Retinal pigment epithelial cell (primary cell): ENCODE results near the gene TGFBR3L.
"Not testable (repeated sequence)": the region's sequence is repeated elsewhere in the genome, so short reads cannot be mapped to it uniquely, and the experiment has no call there.

Experiments used
- DNase-seq: peaks from one replicate; pipeline ENCODE4 v3.0.0-alpha.2; 2010; ENCODE audit warnings: low read depth
- H3K4me3 ChIP-seq: 2 replicates; pipeline ENCODE4 v1.5.1; 2011; ENCODE audit warnings: mild to moderate bottlenecking, low read length, control low read depth, moderate library complexity
- CTCF ChIP-seq: conservative IDR thresholded peaks from 2 replicates; pipeline ENCODE4 v1.5.1; 2011; ENCODE audit warnings: low read depth, low read length, control low read depth, inconsistent platforms

TGFBR3L gene

GRCh38 chr19:7927605-7928333 is 13.1 kb downstream of the TGFBR3L start:
- no peak overlapping the region for H3K4me3 ChIP-seq
- DNase-seq = no peak
- TF ChIP-seq CTCF = no peak

GRCh38 chr19:7928334-7928706 is 13.7 kb downstream of the TGFBR3L start:
- TF ChIP-seq CTCF = no peak
- H3K4me3 ChIP-seq = no peak overlapping the region
- DNase-seq = no peak

- peak; percentile 56 for TF ChIP-seq CTCF
- DNase-seq = peak; percentile 35
- no peak overlapping the region for H3K4me3 ChIP-seq
These were observed 14.4 kb downstream of the TGFBR3L start for GRCh38 chr19:7928741-7929701.

- not testable (repeated sequence) for H3K4me3 ChIP-seq, DNase-seq
These were observed 15.4 kb downstream of the TGFBR3L start for GRCh38 chr19:7930030-7930429.

- no peak overlapping the region for H3K4me3 ChIP-seq
- no peak for TF ChIP-seq CTCF
- DNase-seq = no peak
These were observed 16.1 kb downstream of the TGFBR3L start for GRCh38 chr19:7930765-7931164.

- no peak overlapping the region for H3K4me3 ChIP-seq
- no peak for DNase-seq
- no peak for TF ChIP-seq CTCF
These were observed 16.8 kb downstream of the TGFBR3L start for GRCh38 chr19:7931221-7932061.

- DNase-seq = no peak
- no peak overlapping the region for H3K4me3 ChIP-seq
- TF ChIP-seq CTCF = no peak
These were observed 17.8 kb downstream of the TGFBR3L start for GRCh38 chr19:7932276-7932929.
